Measurements from ENCODE around the gene UCN3. TPM values are rescaled to one million over a fixed set of nuclear protein-coding genes. Genes with fewer than 3 reads are reported as not detected.
A peak's percentile ranks its signal among the peaks of the same experiment; 100 is the strongest.
"Not testable (repeated sequence)": the region's sequence is repeated elsewhere in the genome, so short reads cannot be mapped to it uniquely, and the experiment has no call there.

Gene UCN3
- polyA plus RNA-seq, 3 donors = 0.30 to 0.45 (median 0.37) TPM

DNA sequence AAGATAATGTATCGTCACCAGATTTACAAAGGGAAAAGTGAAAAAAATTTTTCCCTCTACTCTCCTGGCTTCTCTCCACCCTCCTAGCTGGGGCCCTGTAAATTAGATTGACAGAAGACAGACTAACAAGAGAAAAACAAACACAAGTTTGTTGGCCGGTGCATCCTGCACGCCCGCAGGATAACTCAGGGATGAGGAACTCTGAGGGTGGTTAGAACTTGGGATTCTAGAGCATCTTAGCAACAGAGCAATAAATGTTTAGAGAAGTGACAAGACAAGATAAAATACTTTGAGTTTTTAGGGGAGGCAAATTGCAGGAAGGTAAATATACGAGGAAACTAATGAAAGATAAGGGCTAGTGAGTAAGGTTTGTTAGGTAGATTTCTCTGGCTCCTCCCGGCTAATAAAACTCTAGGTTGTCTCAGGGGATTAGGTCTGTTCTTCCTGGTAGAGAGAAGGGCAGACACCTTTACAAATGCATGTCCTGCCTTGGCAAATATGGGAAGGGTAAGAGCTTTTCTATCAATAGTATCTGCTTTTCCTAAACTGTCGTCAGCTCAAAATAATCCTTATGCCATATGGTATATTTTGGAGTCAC lies 4.3 kb upstream of the UCN3 start:
- no peak for DNase-seq (ENCODE audit: extremely low read depth in 1 of 11, low read depth in 9 of 11, low spot score in 4 of 11)

DNA sequence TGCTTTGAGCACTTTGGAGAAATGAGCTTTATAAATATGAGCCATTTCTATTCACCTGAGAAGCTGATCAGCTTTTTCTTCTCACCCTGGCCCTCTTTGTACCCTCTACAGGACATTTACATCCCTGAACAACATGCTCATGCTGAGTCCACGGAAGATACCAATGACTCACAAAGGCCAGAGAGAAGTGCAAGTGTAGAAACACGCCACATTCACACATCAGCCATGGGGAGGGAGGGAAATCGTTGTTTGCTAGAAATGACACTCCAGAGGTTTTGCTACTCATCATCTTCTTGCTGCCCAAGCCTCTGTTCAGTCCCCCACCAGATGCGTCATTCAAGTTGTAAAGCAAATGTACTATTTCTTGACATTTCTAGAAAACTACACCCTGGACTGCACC lies 2.8 kb upstream of the UCN3 start:
- DNase-seq (ENCODE audit: extremely low read depth in 1 of 11, low read depth in 9 of 11, low spot score in 4 of 11) = no peak

DNA sequence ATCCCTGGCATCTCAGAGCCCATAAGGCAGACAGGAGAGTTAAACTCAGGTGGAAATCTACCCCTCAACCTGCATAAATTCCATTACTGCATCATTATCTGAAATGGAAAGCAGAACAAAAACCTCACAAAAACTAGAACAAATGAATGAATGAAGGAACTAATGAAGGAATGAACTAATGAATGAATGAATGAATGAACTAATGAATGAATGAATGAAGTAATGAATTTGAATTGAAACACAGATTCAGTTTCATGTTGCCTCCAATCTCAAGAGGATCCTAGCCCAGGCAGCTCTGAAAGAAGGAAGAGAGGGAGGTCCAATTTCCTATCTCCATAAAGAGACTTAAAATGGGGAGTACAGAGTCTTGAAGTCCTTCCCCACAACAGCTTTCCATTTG lies 1.9 kb upstream of the UCN3 start:
- no peak for DNase-seq (ENCODE audit: extremely low read depth in 1 of 11, low read depth in 9 of 11, low spot score in 4 of 11)

DNA sequence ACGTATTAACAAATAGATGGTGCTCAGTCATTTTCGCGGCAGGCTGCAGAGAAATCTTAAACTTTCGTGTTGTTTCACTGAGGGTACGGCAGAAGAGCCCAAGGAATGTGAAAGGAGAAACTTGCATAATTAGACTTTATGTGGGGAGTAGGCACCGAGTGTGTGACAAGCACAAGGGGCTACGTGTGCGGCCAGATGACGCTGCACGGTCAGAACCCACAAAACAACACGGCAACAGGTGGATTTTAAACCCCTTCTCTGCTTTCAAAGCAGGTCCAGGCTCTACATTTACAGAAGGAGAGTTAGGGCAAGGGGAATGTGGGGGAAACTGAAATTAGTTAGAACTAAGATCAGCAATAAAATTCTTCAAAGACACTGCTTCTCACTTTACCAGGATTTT lies 392 bp upstream of the UCN3 start:
- peak in 1 of 11 donors; percentile 26 for DNase-seq (ENCODE audit: extremely low read depth in 1 of 11, low read depth in 9 of 11, low spot score in 4 of 11)

GRCh38 chr10:5365928-5366327 lies 1.2 kb downstream of the UCN3 start:
- no peak for DNase-seq (ENCODE audit: extremely low read depth in 1 of 11, low read depth in 9 of 11, low spot score in 4 of 11)

DNA sequence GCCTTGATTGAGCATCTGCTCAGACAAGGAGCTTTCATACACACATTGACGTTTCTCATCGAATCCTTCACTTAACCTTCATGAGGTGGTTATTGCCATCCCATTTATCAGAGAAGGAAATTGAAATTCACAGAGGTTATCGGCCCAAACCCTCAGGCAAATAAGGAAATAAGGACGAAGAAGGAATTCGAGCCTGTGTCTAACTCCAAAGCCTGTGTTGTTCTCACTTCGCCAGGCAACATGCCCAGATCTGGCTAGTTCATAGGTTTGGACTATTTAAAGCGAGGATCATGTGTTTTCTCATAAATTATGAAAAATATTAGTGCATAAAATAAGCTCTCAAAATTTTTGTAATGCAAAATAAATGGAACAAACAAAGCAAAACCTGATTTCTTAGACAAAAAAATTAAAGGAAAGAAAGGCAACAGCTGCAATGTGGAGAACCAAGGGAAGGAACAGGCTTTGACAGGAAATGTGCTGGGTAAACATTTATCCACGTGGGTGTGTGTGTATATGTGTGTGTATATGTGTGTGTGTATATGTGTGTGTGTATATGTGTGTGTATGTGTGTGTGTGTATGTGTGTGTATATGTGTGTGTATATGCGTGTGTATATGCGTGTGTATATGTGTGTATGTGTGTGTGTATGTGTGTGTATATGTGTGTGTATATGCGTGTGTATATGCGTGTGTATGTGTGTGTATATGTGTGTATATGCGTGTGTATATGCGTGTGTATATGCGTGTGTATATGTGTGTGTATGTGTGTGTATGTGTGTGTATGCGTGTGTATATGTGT lies 4.8 kb downstream of the UCN3 start:
- DNase-seq (ENCODE audit: extremely low read depth in 1 of 11, low read depth in 9 of 11, low spot score in 4 of 11) = no peak

DNA sequence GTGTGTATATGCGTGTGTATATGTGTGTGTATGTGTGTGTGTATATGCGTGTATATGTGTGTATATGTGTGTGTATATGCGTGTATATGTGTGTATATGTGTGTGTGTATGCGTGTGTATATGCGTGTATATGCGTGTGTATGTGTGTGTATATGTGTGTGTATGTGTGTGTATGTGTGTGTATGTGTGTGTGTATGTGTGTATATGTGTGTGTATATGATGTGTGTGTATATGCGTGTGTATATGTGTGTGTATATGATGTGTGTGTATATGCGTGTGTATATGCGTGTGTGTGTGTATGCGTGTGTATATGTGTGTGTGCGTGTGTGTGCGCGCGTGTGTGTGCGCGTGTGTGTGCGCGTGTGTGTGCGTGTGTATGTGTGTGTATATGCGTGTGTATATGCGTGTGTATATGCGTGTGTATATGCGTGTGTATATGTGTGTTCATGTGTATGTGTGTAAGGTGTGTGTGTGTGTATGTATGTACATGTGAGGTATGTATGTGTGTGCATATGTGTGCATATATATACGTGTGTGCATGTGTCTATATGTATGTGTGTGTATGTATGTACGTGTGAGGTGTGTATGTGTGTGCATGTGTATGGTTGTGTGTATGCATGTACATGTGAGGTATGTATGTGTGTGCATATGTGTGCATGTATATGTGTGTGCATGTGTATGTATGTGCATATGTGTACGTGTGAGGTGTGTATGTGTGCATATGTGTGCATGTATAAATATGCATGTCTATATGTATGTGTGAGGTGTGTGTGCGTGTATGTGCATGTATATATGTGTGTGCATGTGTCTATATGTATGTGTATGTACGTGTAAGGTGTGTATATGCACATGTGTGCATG lies 6.0 kb downstream of the UCN3 start:
- DNase-seq (ENCODE audit: extremely low read depth in 1 of 11, low read depth in 9 of 11, low spot score in 4 of 11) = no peak

DNA sequence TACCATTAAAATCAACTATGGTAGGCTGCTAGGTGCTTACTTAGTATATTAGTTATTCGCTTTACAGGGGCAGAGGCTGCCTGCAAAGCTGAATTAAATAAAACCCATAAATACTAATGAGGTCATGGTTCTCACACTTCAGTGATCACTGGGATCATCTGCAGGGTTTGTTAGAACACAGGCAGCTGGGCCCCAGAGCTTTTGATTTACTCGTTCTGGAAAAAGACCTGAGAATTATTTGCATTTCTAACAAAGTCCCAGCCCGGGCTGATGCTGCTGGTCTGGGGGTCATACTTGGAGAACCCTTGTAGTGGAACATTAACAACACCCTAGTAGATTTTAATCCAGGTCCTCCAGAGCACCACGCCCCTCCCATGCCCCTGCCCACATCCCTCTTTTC lies 8.5 kb downstream of the UCN3 start:
- DNase-seq (ENCODE audit: extremely low read depth in 1 of 11, low read depth in 9 of 11, low spot score in 4 of 11) = peak in 2 of 11 donors; percentile 42 to 59

- no peak for DNase-seq (ENCODE audit: extremely low read depth in 1 of 11, low read depth in 9 of 11, low spot score in 4 of 11)
These were observed 9.3 kb downstream of the UCN3 start for GRCh38 chr10:5373891-5374611.

DNA sequence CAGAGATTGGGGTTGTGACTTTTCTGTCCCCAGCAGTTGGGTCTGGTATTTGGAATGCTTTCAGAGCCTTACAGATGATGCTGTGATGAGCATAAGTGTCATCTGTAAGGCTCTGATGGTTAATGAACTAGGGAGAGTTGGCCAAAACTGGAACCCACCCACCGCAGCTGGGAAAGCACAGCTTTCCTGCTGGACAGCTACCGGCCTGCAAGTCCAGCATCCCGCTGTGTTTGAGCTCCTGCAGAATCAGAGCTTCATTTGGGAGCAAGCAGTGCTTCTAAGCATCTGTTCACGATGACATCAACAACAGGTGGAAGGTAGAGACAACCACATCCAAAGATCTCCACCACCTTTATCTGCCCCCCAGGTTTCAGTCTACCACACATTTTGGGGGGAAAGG lies 11.7 kb downstream of the UCN3 start:
- DNase-seq (ENCODE audit: extremely low read depth in 1 of 11, low read depth in 9 of 11, low spot score in 4 of 11) = no peak

- not testable (repeated sequence) for DNase-seq (ENCODE audit: extremely low read depth in 1 of 11, low read depth in 9 of 11, low spot score in 4 of 11)
These were observed 14.4 kb downstream of the UCN3 start for GRCh38 chr10:5379202-5379601.

GRCh38 chr10:5380395-5380794 lies 15.6 kb downstream of the UCN3 start:
- DNase-seq (ENCODE audit: extremely low read depth in 1 of 11, low read depth in 9 of 11, low spot score in 4 of 11) = not testable (repeated sequence)

DNA sequence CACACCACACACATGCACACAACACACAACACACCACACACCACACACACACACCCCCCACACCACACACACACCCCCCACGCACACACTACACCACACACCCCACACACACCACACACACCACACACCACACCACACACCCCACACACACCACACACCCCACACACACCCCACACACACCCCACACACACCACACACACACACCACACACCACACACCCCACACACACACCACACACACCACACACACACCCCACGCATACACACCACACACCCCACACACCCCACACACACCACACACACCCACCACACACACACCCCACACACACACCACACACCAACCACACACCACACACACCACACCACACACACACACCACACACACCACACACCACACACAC lies 16.4 kb downstream of the UCN3 start:
- DNase-seq (ENCODE audit: extremely low read depth in 1 of 11, low read depth in 9 of 11, low spot score in 4 of 11) = no peak

- no peak for DNase-seq (ENCODE audit: extremely low read depth in 1 of 11, low read depth in 9 of 11, low spot score in 4 of 11)
These were observed 20.5 kb downstream of the UCN3 start for GRCh38 chr10:5385224-5385623.

DNA sequence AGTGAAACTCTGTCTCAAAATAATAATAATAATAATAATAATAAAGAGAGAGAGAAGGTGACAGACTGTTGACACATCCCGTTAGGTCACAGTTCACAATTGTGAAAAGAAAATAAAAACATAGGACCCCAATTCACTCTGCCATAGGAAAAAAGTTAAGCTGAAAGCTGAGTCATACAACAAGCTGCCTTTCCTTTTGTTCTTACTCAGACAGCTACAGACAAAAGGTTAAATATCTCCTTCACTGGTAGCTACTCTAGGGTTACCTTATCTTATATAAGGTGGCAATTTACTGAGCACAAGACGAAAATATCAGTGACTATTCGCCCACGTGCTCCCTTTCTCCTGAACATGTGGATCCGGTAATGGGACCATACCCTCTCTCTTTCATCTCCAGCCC lies 22.4 kb downstream of the UCN3 start:
- DNase-seq (ENCODE audit: extremely low read depth in 1 of 11, low read depth in 9 of 11, low spot score in 4 of 11) = no peak

DNA sequence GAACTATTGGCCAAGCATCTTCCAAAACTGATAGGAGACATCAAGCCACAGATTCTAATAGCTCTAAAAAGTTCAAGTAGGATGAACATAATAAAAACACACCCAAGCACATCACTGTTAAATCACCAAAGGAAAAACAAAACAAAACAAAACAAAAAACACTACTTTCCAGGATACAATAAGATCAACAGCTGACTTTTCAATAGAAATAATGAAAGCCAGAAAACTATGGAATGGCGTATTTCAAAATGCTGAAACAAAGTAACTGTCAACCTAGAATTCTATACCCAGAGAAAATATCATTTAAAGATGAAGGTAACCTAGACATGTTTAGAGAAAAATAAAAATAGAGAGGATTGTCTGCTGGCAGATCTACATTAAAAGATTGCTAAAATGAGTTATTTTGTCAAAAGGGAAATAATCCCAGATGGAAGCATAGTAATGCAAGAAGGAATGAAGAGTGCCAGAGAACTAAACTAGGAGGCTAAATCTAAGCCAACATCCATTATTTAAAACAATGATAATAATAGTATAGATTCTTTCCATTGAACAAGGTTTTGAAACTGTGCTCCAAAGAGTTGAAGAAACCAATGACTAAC lies 25.9 kb downstream of the UCN3 start:
- DNase-seq (ENCODE audit: extremely low read depth in 1 of 11, low read depth in 9 of 11, low spot score in 4 of 11) = no peak

DNA sequence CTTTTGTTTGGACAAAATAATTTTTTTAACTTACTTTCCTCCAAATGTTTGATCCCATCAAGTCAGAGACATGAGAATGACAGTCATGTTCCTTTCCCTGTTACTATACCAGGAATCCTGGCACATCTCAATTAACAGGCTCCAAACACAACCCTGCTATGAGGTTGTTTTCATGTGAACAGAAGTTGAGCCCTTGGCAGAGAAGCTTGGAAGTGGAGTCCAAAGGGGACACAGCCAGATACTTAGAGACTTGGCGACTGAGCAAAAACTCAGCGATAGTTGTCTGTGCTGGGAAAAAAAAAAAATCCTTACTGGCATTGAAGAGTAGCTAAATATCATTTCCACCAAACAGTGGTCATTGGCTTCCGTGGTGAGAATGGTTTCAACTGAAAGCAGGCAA lies 27.0 kb downstream of the UCN3 start:
- no peak for DNase-seq (ENCODE audit: extremely low read depth in 1 of 11, low read depth in 9 of 11, low spot score in 4 of 11)

GRCh38 chr10:5393529-5393928 lies 28.8 kb downstream of the UCN3 start:
- no peak for DNase-seq (ENCODE audit: extremely low read depth in 1 of 11, low read depth in 9 of 11, low spot score in 4 of 11)

GRCh38 chr10:5395168-5395567 lies 30.4 kb downstream of the UCN3 start:
- no peak for DNase-seq (ENCODE audit: extremely low read depth in 1 of 11, low read depth in 9 of 11, low spot score in 4 of 11)

All from renal cortex interstitium (tissue), 11 donors.